AG04450 (cell line): ENCODE measurements around the gene GPATCH1. TPM values are rescaled to one million over a fixed set of nuclear protein-coding genes. Genes with fewer than 3 reads are reported as not detected.
"Not testable (repeated sequence)": the region's sequence is repeated elsewhere in the genome, so short reads cannot be mapped to it uniquely, and the experiment has no call there.

ENCODE experiments used
- CTCF ChIA-PET: fragments of 300-600, 350-600 bp; formaldehyde crosslinking; extraction: SDS; loops from one replicate; lab custom pipeline; 2022; ENCODE audit warnings: antibody characterized with exemption, inconsistent platforms; lab: Charles Lee
- POLR2A ChIA-PET: fragments of 350-600 bp; formaldehyde crosslinking; extraction: SDS; loops from one replicate; lab custom pipeline; 2021; ENCODE audit warnings: antibody characterized with exemption, inconsistent platforms; lab: Yijun Ruan, JAX
- DNase-seq: peaks from one replicate; pipeline ENCODE4 v3.0.0-alpha.2; 2011; ENCODE audit warnings: low read depth, low spot score
- H3K27ac ChIP-seq: one replicate; pipeline ENCODE4 v1.5.1; 2012; ENCODE audit warnings: low read depth, low read length, control low read depth
- H3K27me3 ChIP-seq: one replicate; pipeline ENCODE4 v1.6.0; 2012; ENCODE audit warnings: low read length; ENCODE audit not compliant: control insufficient read depth, insufficient read depth
- H3K4me3 ChIP-seq: 2 replicates; pipeline ENCODE4 v1.5.1; 2011; ENCODE audit warnings: mild to moderate bottlenecking, low read depth, low read length, control low read depth
- H3K9me3 ChIP-seq: 2 replicates; pipeline ENCODE4 v1.5.1; 2012; ENCODE audit warnings: low read length; ENCODE audit not compliant: control insufficient read depth, insufficient read depth
- polyA plus RNA-seq: library from polyadenylated mRNA; depleted of rRNA; stranded (reverse); fragments of >200 nt; gene quantifications from 2 replicates; pipeline ENCODE4 v1.2.3, GENCODE V29; 2011
- TF ChIP-seq, protein P1 (sequence below): IDR thresholded peaks from 2 replicates; pipeline ENCODE4 v1.5.1; 2011; ENCODE audit warnings: low read depth, low read length, control low read depth, inconsistent platforms

The GPATCH1 gene
- polyA plus RNA-seq, 1 experiment: 7.9 TPM

DNA sequence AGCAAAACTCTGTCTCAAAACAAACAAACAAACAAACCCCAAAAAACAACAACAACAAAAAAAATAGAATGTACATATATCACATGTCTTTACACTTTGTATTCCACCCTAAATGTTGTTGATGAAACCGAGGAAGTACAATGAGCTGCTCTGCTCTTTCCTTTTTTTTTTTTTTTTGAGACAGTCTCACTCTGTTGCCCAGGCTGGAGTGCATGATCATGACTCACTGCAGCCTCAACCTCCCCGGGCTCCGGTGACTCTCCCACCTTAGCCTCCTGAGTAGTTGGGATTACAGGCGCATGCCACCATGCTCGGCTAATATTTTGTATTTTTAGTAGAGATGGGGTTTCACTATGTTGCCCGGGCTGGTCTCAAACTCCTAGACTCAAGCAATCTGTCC is 82.5 kb downstream of the GPATCH1 start:
- no peak overlapping the region for H3K27ac ChIP-seq
- TF ChIP-seq, protein P1, sequence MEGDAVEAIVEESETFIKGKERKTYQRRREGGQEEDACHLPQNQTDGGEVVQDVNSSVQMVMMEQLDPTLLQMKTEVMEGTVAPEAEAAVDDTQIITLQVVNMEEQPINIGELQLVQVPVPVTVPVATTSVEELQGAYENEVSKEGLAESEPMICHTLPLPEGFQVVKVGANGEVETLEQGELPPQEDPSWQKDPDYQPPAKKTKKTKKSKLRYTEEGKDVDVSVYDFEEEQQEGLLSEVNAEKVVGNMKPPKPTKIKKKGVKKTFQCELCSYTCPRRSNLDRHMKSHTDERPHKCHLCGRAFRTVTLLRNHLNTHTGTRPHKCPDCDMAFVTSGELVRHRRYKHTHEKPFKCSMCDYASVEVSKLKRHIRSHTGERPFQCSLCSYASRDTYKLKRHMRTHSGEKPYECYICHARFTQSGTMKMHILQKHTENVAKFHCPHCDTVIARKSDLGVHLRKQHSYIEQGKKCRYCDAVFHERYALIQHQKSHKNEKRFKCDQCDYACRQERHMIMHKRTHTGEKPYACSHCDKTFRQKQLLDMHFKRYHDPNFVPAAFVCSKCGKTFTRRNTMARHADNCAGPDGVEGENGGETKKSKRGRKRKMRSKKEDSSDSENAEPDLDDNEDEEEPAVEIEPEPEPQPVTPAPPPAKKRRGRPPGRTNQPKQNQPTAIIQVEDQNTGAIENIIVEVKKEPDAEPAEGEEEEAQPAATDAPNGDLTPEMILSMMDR: no peak
- DNase-seq: no peak
- ChIA-PET POLR2A (interaction anchor here (0.7 kb wide), 1 partner anchor 135 kb away, joined by 3 read pairs; no protein-coding TSS in a partner anchor), CTCF (interaction anchor here (1.2 to 3.6 kb wide), 2 partner anchors 19 to 20 kb away, joined by 3 to 13 read pairs; no protein-coding TSS in a partner anchor)
- no peak overlapping the region for H3K4me3 ChIP-seq
- no peaks in the 10 kb centered on the region for H3K27me3 ChIP-seq
- H3K9me3 ChIP-seq: peaks cover 4% of the 10 kb centered on the region; the same call in 1 of the 2 replicates

DNA sequence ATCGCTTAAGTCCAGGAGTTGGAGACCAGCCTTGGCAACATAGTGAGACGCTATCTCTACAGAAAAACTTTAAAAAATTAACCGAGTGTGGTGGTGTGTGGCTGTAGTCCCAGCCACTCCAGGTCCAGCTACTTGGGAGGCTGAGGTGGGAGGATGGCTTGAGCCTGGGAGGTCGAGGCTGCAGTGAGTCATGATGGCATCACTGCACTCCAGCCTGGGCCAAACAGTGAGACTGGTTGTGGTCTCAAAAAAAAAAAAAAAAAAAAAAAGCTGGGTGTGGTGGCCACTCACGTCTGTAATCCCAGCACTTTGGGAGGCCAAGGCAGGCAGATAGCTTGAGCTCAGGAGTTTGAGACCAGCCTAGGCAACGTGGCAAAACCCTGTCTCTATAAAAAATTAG is 85.1 kb downstream of the GPATCH1 start:
- DNase-seq, H3K9me3 ChIP-seq, H3K27ac ChIP-seq, H3K4me3 ChIP-seq, H3K27me3 ChIP-seq: not testable (repeated sequence)
- CTCF ChIA-PET: interaction anchor here (0.7 to 0.8 kb wide), 3 partner anchors 22 to 832 kb away, joined by 4 to 7 read pairs (median 5); no protein-coding TSS in a partner anchor
- POLR2A ChIA-PET: interaction anchor here (0.6 kb wide), 1 partner anchor 10 kb away, joined by 3 read pairs; no protein-coding TSS in a partner anchor

GRCh38 chr19:33167438-33167837 is 86.5 kb downstream of the GPATCH1 start:
- TF ChIP-seq, protein P1: no peak
- ChIA-PET POLR2A (no interaction called here), CTCF (no interaction called here)
- H3K27me3 ChIP-seq: no peaks in the 10 kb centered on the region
- H3K9me3 ChIP-seq: peaks cover 4% of the 10 kb centered on the region; the same call in 1 of the 2 replicates
- H3K27ac ChIP-seq: no peak overlapping the region
- no peak for DNase-seq
- no peak overlapping the region for H3K4me3 ChIP-seq

- H3K27ac ChIP-seq: no peak overlapping the region
- DNase-seq: no peak
- peaks cover 4% of the 10 kb centered on the region; the same call in 1 of the 2 replicates for H3K9me3 ChIP-seq
- TF ChIP-seq, protein P1: no peak
- ChIA-PET CTCF (interaction anchor here (4.8 kb wide), 1 partner anchor 16 kb away, joined by 23 read pairs; no protein-coding TSS in a partner anchor), POLR2A (no interaction called here)
- no peak overlapping the region for H3K4me3 ChIP-seq
- H3K27me3 ChIP-seq: no peaks in the 10 kb centered on the region
Observed at GRCh38 chr19:33168528-33168927, 87.5 kb downstream of the GPATCH1 start.

DNA sequence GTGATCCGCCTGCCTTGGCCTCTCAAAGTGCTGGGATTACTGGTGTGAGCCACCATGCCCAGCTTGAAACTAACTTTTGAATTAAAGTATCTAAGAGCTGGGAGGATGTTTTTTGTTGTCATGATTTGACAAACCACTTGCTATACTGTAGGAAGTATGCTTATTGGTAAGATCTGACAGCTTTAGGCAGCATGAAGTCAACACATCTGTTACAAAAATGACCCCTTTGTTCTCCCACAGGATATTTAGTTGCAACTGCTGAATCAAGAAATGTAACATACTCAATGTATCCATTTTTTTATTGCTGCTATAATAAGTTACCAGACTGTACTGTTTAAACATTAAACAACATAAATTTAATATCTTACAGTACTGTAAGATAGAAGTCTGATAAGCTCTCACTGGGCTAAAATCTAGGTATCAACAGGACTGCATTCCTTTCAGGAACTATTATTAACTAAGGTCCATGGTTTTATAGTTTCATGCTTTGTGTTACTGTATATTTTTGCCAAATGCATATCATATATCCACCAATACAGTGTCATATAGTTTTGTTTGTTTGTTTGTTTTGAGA is 90.3 kb downstream of the GPATCH1 start:
- TF ChIP-seq, protein P1: no peak
- Histone ChIP-seq H3K9me3 (peaks cover 4% of the 10 kb centered on the region; the same call in 1 of the 2 replicates), H3K4me3 (no peak overlapping the region), H3K27me3 (no peaks in the 10 kb centered on the region), H3K27ac (no peak overlapping the region)
- CTCF ChIA-PET: interaction anchor here (4.8 kb wide), 1 partner anchor 13 kb away, joined by 23 read pairs; no protein-coding TSS in a partner anchor
- POLR2A ChIA-PET: no interaction called here
- no peak for DNase-seq
